ELF-1 (cell line): Measurements from ENCODE around the gene MCTP1.
"Not testable (repeated sequence)": the region's sequence is repeated elsewhere in the genome, so short reads cannot be mapped to it uniquely, and the experiment has no call there.

ENCODE experiments used
- DNase-seq: peaks from one replicate; pipeline ENCODE4 v3.0.0-alpha.2; 2016; ENCODE audit warnings: low read depth, low spot score

MCTP1 gene

DNA sequence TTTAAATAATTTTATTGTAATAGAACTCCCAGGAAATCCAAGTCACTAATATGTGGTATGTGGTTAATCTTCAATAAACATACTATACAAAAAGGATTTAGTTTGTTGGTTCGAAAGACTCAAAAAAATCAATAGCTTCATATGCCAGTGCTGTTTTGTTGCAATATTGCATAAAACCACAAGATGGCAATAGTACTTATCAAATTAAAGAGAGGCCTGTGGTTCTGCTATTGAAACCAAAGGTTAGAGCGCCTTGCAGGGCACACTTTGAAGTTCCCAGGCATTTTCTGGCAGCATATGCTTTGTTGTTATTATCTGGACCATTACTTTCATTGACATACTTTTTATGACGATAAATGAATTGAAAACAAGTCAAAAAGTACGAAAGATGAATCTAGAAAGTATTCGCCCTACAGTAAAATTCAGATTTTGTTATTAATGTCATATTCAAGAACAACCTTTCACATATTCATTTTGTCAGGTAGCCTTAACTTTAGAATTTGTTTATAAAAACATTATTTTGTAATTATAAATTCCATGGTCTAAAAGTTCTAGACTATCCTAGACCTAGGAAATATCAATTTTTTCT is 316.3 kb downstream of the MCTP1 start:
- peak; percentile 32 for DNase-seq

DNA sequence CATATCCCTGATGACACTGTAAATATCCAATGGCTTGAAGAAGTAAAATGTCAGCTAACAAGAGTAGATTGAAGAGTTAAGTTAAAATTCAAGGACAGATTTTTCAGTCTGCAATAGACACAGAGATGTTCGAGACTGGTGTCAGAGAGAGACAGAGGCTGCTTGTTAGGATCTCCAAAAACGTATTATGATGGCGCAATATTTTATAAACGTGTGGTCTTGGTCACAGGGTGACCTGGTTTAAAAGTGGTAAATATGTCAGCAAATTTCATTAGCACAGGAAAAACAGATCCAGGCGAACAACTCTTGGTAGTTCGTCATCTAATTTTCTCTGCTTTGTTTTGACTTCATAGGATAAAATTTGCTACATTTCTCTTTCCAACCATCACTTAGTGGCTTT is 317.4 kb downstream of the MCTP1 start:
- no peak for DNase-seq

- DNase-seq, result not testable (repeated sequence)
Measured at GRCh38 chr5:94959279-94959678, 325.6 kb downstream of the MCTP1 start.

DNA sequence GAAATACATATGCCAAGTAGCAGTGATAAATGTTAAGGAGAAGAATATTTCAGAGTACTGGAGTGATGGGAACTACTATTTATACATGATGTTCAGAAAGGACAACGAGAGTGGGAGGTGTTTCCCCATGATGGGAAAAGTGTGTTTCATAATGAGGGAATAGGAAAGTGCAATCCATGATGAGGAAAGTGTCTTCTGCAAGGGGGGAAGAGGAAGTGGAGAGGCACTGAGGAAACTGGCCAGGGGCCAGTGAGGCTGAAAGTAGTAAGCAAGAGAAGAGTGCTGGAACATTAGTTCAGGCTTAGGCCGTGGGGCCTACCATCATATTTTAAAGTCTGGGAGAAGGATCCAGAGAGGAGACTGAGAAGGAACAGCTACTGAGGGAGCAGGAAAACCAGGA is 339.2 kb downstream of the MCTP1 start:
- no peak for DNase-seq

DNA sequence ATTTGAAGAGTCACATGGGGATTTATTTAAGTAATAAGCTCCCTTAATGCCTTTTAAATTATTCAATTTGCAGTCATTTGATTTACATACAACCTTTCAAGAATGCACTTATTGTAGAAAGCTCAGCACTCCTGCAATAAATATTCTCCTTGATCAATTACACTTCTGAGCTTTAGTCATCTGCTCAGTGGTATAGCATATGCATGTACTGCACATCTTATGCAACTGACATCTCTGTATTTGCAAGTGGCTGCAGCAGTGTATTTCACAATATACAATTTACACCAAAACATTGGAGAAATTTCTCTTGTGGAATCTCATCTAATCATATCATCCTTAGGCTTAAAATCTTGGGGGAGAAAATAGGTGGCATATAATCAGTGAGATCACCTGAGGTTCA is 340.7 kb downstream of the MCTP1 start:
- DNase-seq, result no peak

- DNase-seq, result peak; percentile 12
Measured at GRCh38 chr5:94941122-94941755, 343.7 kb downstream of the MCTP1 start.

- DNase-seq, result no peak
Measured at GRCh38 chr5:94932259-94932658, 352.6 kb downstream of the MCTP1 start.

GRCh38 chr5:94928891-94929290 is 356.0 kb downstream of the MCTP1 start:
- no peak for DNase-seq

- DNase-seq, result no peak
Measured at GRCh38 chr5:94920570-94920969, 364.3 kb downstream of the MCTP1 start.

- DNase-seq, result no peak
Measured at GRCh38 chr5:94916619-94917018, 368.3 kb downstream of the MCTP1 start.

GRCh38 chr5:94911276-94911675 is 373.6 kb downstream of the MCTP1 start:
- no peak for DNase-seq

DNA sequence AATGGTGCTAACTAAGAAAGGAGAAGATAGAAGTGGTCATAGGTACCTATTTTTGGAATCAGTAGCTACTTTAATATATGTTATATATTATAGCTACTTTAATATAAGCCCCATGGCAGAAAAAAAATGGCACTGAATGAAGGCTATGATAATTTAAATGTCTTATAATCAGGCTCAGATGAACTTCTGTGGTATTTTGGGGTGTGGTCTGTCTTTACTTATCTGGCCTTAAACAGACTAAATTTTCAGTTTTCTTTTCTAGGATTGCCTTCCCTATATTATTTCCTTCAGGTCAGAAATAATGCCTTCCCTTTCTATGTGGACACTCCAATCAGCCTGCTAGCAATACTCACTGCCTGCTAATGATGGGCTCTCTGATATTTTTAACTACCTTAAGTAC is 374.2 kb downstream of the MCTP1 start:
- DNase-seq, result no peak

DNA sequence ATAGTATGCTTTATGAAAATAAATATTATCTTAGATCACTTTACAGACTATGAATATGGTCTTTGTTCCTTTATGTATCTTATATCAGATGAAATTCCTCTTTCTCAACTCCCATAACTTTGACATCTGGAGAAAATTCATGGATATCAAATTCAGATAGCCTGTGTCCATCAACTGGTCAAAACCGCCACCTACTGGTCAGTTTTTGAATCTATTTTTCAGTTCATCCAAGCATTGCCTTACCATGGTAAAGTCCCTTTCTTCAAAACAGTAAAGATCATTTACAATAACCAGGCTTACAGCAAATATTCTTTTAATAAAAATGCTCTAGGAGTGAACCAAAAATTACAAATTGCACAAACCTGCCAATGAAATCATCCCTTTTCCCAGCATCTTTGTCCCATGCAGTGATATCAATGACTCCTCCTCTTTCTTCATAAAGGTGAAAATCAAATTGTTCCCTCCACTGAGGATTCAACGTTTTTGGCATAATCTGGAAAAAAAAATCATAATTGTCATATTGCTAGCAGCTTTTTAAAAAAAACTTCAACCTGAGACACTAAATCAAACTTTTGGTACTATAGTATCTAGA is 375.9 kb downstream of the MCTP1 start:
- DNase-seq, result no peak

DNA sequence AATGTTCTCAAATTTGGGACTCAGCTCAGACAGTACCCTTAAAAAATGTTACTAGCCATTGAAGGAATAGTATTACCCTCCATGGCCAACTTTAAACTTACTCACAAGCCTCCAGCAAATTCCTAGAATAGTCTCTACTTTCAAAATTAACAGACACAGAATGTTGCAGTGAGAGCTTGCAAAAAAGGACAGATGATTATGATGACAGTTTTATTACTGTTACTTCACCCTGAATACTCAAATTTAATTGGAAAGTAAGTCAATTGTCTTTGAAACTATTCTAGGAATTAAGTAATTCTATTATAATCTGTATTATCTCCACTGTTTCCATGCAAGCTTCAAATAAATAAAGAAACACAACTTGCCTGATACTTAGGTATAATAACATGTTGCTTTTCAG is 378.1 kb downstream of the MCTP1 start:
- DNase-seq, result no peak

DNA sequence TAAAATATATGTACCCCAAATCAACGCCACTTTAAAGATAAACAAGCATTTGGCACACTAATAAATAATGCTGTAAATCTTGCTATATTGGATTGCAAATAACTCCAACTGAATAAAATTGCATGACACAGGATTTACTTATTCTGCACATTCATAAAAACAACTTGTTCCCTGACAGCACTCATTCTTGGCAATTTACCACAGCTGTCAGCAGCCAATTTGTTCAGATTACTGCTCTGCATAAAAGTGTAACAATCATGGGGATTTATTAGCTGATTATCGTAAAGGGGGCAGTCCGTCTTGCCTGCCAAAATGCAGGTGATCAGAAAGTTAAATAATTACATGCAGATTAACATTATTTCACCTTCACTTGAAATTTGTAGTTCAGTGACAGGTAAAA is 381.2 kb downstream of the MCTP1 start:
- no peak for DNase-seq

GRCh38 chr5:94901191-94901979 is 383.5 kb downstream of the MCTP1 start:
- DNase-seq, result no peak

DNA sequence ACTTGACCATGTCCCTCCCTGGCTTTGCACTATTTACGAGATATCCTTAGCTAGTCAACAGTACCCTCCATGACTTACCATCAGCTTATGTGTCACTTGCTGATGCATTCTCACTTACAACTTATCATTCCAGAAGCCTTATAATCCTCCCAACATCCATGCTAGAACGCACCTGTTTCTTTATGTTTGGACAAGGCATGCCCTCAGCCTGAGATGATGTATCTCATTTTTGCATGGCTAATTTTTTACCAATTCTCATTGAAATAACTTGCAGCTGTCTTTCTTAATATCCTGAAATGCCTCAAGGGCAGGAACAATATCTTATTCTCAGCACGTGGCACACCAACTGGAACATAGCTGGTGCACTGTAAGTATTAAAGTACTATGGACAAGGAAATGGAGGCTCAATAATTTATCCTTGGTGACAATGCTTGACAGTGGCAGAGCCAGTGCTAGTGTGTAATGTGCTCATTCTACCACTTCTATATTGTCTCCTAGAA is 384.8 kb downstream of the MCTP1 start:
- DNase-seq, result no peak

GRCh38 chr5:94893412-94894135 is 391.3 kb downstream of the MCTP1 start:
- no peak for DNase-seq

GRCh38 chr5:94891972-94892371 is 392.9 kb downstream of the MCTP1 start:
- DNase-seq, result no peak

GRCh38 chr5:94891565-94891964 is 393.3 kb downstream of the MCTP1 start:
- no peak for DNase-seq

GRCh38 chr5:94890907-94891306 is 394.0 kb downstream of the MCTP1 start:
- DNase-seq, result no peak

DNA sequence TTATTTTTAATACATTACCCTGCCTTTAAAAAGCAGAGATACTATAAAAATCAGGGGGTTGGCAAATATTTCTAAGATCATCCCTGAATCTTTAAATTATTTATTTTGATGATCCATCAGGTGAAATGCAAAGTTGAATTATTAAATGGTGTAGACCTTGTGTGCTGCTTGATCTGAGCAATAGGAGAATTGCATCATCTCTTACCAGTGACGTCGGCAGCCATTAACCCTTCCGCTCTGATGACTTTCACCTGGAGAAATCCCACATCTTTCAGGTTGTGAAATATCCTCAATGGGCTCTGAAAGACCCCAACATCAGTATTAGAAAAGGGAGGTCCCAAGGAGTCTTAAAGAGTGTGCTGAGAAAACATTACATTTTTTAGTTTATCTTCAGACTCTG is 396.2 kb downstream of the MCTP1 start:
- DNase-seq, result no peak
